Activated CD4-positive, alpha-beta T cell treated with anti-CD3 and anti-CD28 coated beads for 48 hours (primary cell): ENCODE results near the gene GLRA2.

Experiments
- DNase-seq: peaks from one replicate; pipeline ENCODE4 v3.0.0-alpha.2; 2020

The GLRA2 gene

DNA sequence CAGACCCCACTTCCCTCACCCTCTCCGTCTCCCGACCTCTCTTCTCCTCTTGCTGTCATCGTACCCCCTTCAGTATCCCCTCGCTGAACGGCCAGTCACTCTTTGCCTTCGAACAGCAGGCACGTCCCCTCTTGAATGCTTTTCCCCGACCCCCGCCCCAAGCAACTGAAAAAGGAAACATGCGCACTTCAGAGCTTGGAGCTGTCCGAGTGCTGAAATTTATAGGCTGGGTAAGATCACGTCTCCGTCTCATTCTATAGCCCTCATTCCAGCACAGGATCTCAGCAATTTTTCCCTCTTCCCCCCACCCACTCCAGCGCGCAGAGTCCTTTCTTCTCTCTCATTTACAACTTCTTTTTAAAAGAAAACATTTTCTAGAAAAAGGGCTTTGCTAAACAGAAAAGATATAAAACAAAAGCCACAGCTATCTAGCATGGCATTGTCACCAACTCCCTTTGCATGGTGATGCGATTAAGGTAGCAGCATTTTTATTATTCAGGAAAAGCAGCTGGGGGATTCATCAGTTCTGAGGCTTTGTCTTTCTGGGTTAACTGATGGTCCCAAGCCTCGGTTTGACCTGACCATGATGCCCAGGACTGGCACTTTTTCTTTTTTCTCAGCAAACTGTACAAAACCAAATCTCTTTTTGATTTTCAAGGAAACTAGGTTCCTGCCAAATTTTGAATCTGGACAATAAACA, at the start of gene GLRA2:
Gene GLRA2, plus strand, starts transcription at position 247 of the 700 bp plus-strand sequence. CDS start 522 bp downstream, outside the sequence.
- DNase-seq: peak; percentile 2

DNA sequence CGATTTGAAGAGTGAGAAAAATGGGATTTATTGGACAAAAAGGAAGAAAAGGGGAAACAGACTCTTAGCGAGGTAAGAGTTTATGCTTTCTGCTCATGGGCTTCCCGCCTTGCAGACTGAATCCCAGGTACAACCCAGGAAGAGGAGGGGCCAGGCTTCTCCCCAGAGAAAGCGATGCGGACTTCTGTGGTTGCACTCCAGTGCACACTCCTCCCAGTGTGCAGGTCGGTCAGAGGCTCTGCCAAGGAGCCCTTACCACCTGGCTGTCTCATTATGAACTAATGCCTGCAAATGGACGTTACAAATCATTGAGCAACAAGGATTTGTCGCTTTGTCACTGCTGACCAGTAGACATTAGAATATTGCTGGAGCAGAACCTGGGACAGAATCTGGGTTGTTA, 39.9 kb upstream of the GLRA2 start:
- DNase-seq: no peak

DNA sequence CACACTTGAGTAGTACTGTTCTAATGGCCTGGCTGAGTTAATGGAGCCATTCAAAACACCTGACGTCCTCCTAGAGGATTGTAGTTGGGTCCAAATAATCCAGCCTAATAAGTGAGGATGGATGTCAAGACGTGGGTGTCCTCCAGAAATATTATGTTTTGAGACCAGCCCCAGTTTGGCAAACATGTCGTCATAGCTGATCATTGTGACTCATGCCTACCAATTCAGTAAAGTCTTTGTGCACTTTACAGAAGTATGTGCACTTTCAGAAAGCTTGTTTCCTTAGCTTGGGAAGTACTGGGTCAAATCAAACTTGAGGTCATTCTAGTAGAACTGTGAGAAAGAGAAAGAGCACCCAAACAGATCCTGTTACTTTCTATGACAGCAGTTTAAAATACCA, 37.6 kb upstream of the GLRA2 start:
- no peak for DNase-seq

DNA sequence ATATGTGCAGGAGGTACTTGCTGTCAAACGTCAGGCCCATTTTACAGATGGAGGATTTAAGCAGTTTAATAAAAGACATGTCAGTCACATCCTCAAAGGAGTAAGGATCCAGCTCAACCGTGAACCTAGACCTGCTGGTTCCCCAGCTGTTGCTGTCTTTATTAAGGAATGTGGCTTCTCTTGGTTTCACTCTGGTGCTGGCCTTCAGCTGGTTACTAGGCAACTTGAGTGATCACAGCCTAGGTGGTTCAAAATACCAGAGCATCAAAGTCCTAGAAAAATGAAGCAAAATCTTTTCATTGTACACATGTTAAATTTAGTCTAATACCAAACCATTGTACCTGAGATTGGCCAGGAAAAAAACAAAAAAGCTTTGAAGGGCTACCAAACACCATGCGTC, 32.7 kb upstream of the GLRA2 start:
- DNase-seq: no peak

DNA sequence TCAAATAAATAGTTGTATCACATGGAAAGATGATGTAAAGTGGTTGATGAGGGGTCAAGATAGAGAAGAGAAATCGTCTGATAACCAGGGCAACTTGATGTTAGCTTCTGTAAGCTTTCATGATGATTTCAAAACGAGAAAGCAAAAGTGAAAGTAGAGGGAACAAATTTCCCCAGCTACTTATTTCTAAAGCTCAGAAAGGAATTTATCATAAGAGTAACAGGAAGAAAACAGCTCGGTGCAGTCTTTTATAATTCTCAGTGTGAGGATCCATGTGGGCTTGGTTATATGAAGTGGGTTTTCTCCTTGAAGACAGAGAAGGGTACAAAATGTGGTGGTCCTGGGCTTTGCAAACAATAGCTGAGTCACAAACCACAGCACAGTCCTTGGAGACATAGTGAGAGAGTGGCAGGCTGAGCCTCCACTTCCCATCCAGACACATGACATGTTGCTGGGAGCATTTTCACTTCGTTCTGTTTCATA, 32.1 kb upstream of the GLRA2 start:
- DNase-seq: peak; percentile 9

DNA sequence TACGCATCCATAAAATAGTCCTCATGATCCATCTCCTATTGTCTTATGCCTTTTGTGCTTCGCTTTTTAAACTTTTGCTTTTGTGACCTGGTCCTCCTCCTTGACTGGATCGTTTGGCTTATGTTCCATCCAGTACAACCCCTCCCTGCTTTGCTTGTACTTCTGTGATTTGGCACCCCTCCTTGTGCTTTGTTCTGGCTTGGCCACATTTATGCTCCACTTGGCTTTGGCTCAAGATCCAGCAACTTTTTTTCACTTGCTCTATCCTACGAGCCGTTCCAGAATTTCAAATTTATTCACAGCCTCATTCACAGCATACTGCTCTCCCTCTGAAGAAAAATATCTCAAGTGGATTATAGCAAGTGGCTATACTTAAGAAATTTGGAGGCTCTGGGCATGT, 28.0 kb upstream of the GLRA2 start:
- DNase-seq: no peak

DNA sequence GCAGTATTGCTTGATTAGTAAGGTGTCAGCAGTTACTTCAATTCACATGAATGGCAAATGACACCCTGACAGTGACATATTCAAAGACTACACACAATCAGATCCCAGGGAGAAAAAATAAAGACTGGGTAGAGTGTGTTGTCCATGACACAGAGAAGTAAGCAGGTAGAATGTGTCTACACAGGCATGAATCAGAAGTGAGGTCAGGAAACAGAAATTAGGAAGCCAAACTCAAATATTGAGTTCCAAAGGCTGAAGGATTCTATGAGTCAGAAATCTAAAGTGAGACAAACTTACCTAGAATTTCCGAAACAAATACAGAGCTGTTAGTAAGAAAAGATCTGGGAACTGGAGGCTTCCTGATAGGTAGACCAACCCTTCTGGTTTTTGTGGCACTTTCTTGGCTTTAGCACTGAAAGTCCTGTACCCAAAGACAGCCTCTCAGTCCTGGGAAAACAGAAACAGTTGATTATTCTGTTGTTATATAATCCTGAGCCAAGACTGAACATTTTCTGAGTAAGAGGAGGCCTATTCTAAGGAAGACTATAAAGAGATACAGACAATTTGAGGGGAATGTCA, 24.3 kb upstream of the GLRA2 start:
- no peak for DNase-seq

DNA sequence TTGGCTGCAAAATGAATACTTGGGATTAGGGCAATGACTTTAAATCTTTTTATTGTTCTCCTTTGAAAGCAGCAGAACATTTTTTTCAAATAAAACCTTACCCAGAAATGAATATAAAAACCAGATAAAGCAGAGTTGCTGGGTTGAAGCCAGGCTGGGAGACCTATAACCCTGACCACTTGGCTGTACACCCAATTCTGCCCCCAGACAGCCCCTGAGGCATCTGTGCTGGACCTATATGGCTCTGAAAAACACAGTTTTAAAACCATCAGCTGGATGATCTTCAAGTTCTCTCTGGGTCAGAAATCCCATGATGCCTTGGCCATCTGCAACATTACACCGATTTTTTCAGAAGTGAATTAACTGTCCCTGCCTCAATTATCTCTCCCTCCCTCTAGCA, 23.7 kb upstream of the GLRA2 start:
- DNase-seq: no peak

DNA sequence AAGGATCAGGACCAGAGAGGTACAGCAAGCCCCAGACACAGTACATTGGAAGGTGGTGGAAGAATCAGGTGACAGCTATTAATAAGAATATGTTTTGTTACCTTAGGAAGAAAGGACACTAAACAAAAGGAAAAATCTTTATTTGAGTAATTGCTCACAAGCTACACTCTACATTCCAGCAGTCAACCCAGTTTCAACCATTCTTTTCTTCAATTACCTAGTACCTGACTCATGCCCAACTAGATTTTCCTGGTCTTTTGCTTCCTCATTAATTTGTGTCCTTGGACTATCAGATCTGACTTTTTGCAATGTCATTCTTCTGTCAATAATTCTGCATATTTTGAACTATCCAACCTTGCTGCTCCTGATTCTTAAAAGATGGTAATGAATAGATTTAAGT, 22.5 kb upstream of the GLRA2 start:
- DNase-seq: no peak

DNA sequence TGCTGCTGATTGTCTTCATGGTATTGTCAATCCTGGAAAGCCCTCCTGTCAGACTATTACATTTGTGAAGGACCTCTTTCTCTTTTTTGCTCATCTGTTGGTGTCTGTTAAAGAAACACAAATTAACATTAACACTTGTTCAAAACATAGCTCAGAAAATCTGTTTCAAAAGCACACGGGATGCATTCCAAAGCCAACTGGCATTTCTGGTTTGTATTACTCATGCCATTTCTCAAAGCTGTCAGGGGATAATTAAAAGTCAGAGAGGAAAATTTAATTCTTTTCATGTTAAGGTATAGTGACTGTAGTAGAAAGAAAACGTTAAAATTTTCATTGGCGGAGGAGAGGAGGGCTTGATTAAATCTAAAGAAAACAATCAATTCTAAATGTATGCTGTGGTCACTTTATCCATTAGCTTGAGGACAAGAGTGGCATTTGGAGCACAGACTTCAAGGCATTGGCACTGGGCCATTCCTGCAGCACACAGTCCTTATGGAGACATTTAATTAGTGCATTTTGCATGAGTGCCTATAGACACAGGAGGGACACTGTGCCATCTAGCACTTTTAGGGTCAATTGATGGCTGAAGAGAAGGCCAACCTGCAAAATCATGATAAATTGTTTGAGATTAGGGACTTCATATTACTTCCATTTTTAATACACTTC, 21.2 kb upstream of the GLRA2 start:
- DNase-seq: no peak

DNA sequence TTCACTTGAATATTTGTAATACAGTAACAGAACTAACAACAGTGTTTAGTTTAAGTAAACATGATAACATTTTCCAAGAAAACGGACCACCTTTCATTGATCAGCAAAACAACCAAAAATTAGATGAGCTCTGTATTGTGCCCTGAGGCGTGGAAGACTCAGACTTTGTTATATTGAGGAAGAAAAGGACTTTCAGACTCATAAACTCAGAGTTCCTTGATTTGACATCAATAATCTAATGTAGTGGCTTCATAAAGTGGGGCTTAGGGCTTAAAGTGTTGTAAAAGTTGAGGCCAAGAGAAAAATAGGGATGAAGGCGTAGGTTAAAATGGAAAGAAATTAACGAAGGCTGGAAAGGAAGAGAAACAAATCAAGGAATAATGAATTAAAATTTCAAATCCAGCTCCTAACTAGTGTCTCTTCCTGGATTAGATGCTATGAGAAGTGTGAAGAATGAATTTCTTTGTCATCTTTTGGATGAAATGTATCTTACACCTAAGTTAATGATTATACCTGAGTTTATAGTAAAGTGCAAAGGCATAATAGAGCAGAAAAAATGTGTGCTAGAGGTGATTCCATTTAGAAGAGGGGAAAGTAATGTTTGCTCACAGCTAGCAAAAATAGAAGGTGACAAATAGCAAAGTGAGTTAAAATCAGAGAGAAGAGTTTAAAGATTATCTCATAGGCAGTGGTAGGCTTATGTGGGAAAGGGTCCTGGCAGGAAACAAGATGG, 19.8 kb upstream of the GLRA2 start:
- DNase-seq: no peak

DNA sequence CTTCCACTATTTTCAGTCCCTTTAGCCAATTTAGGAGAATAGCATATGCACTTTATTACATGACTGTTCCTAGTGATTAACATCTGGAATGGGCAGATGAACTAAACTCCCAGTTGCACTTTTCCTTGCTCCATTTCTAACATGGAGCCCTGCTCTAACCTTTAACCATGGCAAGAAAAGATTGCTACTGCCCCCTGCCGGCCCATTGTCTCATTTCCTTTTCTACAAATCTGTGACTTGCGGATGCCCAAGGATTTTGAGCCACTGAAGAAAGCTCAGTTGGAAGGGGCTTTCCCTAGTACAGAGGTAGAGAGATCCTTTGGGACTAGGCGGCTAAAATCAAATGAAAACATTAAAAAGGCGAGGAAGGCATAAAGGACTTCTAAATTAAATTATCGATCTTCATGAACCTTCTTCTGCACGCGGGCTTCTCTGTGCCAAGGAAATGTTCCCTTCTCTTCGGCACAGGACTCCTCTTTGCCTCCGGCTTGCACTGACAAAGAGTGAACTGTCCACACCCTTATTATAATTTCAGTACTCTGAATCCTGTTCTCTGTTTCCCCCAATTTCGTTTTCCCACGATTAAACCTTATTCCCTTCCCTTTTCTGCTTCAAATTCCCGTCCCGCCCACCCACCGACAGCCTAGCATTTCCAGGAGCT, 577 bp upstream of the GLRA2 start:
- peak; percentile 73 for DNase-seq

DNA sequence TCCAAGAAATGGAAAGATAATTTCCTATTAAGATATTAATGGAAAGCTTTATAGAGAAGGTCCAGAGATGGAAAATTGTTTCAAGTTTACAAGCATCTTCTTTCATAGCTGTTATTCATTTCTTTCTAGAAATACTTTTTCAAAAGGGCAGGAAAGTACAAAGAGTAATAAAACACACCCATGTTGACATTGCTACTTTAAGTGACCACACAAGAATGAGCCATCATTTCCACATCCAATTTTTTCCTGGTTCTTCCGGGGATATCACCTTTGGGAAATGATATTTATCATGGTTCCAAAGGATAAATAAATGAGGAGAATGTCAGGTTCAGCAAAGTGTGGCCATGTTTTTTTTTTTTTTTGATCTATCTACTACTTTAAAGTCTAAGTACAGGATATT, 4.5 kb downstream of the GLRA2 start:
- no peak for DNase-seq

DNA sequence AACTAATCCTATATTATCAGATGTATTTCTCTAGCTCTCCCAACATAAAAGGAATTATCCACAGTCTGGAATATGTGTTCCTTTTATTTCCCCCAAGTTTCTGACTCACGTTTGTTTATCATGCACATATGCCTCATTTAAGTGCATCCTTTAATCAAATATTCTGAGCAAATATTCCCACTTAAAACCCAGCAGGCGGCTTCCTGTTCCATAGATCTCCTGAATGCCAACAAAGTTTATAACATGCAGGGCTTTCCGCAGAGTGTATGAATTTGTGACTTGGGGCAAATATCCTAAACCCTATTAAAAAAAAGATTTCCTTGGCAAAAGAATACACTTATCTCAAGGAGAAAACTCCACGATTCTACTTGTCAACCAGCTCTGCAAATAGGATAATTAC, 16.9 kb downstream of the GLRA2 start:
- DNase-seq: no peak

DNA sequence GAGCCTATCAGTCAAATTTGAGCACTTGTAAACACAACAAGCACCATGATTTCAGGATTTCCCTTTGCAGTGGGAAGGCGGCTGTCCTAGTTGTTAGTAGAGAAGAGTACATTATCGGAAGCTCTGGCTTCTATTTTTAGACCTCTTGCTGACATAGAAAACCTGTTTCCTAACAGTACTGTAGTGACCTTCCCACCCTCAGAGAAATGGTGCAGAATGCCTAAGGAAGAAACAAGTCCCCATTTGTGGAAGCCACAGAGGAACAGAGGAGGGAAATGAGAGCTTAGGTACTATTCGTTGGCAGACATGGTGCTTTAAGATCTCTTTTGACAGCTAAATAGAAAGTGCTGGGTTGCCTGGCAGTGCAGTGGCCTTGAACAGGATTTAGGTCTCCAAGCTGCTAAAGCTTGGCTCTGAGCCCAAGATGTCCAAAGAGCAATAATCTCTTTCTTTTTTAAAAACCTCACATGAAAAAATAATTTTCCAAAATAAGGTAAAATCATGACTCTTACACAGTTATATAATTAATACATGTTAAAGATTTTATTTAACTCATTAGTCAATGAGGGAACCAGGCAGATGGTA, 24.9 kb downstream of the GLRA2 start:
- DNase-seq: no peak

DNA sequence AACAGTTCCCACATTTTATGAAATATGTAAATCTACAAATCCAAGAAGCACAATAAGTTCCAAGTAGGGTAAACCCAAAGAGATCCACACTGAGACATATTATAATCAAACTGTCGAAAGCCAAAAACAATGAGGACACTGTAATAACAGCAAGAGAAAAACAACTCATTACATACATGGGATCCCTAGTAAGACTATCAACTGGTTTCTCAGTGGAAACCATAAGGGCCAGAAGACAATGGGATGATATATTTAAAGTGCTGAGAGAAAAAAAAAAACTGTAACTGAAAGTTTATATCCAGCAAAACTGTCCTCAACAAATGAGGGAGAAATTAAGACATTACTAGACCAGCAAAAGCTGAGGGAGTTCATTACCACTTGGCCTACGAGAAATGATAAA, 34.7 kb downstream of the GLRA2 start:
- DNase-seq: no peak

DNA sequence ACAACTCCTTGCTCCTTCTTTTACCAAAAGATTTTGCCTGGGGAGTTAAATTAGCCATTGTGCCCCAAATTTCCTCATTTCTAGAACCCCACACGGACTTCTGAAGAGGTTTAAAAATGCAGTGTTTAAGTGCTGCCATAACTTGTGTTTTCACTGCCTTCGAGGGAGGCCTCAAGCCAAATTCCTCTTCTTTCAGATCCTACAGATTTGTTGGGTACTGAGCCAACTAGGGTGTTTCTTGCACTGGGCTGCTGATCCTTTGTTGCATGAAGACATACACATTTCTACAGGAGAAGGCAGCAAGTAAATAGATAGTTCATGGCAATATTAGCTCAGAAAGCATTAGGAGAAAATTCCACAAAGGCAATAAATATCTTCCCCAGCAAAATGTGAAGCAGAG, 43.8 kb downstream of the GLRA2 start:
- no peak for DNase-seq

DNA sequence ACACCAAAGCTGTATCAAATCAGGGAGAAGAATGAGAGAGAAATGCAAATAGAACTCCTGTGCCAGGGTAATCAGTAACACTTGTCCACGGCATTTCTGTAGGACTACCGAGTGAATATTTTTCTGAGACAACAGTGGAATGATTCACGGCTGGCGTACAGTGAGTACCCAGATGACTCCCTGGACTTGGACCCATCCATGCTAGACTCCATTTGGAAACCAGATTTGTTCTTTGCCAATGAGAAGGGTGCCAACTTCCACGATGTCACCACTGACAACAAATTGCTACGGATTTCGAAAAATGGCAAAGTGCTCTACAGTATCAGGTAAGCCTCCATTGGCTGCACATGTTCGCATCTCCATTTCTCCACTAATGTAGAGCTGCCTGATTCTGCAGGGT, 51.7 kb downstream of the GLRA2 start:
- no peak for DNase-seq

DNA sequence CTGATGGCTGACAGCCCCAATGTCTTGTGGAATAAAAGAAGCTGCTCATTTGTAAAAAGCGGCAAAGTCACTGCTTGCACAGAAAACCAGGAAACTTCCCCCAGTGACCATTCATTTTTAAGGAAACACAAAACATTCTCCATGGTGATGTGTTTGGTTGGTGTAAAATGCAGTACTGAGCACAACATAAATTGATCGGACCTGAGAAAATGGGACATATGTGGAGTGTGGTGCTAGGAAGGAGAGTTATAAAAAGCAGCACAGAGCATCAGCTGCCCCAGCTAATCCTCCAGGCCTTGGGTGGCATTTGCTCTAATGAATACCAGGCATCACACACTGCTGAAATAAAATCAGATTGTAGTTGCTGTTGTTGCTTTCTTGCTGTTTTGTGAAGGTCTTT, 55.2 kb downstream of the GLRA2 start:
- DNase-seq: no peak

DNA sequence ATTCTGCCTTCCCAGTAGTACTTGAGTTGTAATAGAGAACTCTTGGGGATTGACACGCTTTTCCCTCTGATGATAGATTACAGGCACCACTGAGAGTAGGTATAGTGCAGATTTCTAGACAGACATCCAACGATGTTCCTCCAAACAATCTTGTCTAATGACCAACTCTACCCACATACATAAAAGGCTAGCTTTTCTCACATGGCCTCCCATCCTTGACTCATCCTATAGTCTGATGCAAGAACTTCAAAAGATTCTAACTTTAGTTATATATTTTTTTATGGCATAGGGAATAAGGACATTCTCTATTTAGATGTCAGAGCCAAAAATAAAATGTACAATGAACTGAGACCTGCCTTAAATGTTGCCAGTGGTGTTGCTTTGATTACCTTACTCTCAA, 60.9 kb downstream of the GLRA2 start:
- DNase-seq: no peak

DNA sequence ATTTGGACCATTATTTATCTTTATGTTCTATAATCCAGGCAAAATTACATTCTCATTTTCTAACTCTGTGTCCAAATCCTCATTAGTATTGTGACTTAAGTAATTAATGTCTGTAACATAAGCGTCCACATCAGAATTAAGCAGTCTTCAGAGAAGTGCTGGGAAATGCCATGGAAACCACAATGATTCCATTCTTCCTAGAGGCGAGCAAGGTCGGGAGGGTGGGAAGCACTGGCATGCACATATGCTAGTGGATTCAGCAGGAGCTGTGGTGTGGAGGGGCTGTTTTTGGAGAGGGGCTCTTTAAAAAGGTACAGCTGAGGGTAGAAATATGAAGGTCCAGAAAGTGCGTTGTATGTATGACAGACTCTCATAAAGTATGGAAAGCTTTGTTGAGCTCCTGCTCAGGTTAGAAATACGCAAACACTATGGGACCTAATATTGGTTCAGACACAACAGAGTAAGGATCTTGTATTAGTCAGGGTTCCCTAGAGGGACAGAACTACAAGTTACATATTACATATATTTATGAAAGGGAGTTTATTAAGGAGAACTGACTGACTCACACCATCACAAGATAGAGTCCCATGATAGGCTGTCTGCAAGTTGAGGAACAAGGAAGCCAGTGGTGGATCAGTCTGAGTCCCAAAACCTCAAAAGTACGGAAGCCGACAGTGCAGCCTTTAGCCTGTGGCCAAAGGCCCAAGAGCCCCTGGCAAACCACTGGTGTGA, 61.5 kb downstream of the GLRA2 start:
- no peak for DNase-seq

DNA sequence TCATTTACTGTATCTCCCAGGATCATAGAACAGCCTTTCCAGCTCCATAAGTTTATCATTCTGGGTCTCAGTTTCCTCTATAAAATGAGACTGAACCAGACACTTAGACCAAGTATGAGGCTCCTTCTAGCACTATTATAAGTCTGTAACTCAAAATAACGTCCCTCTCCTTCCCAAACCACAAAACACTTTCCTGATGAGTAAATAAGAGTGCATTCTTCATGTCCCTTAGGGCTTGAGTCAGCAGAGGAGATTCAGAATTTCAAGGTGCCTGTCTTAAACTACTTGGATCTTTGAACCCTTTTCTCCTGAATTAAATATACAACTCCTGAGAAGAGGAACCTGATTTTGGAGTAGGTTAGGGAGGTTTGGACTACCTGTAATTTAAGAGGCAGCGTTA, 62.6 kb downstream of the GLRA2 start:
- DNase-seq: no peak
